Daoy (cell line): ENCODE results near the gene GREM1. TPM values are rescaled to one million over a fixed set of nuclear protein-coding genes. Genes with fewer than 3 reads are reported as not detected.

Source experiments
- DNase-seq: peaks from one replicate; pipeline ENCODE4 v3.0.0-alpha.2; 2015; ENCODE audit warnings: low read depth
- total RNA-seq: library from RNA; depleted of rRNA; stranded (reverse); fragments of >200 nt; shearing (Covaris generic); gene quantifications from 2 replicates; pipeline ENCODE4 v1.2.3, GENCODE V29; 2014

Gene GREM1
- total RNA-seq, 1 experiment from 2014 or later = 34.4 TPM

DNA sequence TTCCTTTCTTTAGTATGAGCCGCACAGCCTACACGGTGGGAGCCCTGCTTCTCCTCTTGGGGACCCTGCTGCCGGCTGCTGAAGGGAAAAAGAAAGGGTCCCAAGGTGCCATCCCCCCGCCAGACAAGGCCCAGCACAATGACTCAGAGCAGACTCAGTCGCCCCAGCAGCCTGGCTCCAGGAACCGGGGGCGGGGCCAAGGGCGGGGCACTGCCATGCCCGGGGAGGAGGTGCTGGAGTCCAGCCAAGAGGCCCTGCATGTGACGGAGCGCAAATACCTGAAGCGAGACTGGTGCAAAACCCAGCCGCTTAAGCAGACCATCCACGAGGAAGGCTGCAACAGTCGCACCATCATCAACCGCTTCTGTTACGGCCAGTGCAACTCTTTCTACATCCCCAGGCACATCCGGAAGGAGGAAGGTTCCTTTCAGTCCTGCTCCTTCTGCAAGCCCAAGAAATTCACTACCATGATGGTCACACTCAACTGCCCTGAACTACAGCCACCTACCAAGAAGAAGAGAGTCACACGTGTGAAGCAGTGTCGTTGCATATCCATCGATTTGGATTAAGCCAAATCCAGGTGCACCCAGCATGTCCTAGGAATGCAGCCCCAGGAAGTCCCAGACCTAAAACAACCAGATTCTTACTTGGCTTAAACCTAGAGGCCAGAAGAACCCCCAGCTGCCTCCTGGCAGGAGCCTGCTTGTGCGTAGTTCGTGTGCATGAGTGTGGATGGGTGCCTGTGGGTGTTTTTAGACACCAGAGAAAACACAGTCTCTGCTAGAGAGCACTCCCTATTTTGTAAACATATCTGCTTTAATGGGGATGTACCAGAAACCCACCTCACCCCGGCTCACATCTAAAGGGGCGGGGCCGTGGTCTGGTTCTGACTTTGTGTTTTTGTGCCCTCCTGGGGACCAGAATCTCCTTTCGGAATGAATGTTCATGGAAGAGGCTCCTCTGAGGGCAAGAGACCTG is 13.2 kb downstream of the GREM1 start:
- DNase-seq = peak; percentile 41

DNA sequence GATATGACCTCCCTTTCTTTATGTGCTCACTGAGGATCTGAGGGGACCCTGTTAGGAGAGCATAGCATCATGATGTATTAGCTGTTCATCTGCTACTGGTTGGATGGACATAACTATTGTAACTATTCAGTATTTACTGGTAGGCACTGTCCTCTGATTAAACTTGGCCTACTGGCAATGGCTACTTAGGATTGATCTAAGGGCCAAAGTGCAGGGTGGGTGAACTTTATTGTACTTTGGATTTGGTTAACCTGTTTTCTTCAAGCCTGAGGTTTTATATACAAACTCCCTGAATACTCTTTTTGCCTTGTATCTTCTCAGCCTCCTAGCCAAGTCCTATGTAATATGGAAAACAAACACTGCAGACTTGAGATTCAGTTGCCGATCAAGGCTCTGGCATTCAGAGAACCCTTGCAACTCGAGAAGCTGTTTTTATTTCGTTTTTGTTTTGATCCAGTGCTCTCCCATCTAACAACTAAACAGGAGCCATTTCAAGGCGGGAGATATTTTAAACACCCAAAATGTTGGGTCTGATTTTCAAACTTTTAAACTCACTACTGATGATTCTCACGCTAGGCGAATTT is 14.9 kb downstream of the GREM1 start:
- DNase-seq = no peak

DNA sequence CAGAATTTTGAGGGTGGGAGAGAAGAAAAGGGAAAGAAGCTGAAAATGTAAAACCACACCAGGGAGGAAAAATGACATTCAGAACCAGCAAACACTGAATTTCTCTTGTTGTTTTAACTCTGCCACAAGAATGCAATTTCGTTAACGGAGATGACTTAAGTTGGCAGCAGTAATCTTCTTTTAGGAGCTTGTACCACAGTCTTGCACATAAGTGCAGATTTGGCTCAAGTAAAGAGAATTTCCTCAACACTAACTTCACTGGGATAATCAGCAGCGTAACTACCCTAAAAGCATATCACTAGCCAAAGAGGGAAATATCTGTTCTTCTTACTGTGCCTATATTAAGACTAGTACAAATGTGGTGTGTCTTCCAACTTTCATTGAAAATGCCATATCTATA is 15.5 kb downstream of the GREM1 start:
- peak; percentile 16 for DNase-seq

DNA sequence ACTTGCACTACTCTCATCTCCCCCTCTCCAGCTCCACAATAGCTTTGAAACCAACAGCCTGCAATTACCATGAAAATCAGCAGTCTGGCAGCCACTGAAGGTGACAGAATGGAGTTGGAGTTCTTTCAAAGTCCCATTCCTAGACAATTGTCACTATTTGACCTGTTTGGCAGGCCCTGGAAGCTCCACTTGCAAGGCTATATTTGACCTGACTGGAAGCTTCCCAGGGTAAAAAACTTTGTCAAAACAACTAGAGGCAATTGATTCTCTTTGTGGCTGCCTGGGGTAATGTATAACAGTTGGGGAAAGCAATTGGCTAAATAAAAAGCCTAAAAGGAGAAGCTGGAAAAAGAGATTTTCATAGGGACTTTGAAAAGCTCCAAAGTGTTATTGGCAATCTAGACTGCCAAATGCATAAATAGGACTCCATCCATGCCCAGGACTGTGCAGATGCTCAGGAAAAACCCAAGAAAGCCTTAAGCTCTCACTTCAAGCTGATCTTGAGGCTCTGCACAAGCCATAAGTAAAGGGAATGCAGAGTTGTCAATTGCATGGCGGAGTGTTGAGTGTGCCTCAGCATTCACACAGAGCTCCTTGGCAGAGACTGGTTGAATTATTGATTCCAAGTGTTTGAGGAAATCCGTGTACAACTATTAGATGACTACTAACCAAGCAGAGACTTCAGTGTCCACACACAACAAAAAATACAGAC is 18.3 kb downstream of the GREM1 start:
- no peak for DNase-seq

DNA sequence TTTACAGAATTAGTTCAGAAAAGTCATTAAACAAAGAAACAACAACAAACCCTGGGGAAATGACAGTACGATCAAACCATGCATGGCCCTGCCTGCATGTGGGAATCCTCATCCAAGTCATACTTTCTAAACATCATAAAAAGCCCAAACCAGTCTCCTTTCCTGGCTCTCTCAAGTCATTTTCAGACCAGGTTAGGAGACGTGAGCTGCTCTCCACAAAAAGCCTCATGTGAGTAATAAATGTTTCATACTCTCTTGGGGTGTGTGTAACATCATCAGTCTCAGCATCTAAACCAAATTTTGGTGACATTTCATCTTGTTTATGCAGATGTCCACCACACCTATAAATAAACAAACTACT is 18.9 kb downstream of the GREM1 start:
- DNase-seq = no peak

DNA sequence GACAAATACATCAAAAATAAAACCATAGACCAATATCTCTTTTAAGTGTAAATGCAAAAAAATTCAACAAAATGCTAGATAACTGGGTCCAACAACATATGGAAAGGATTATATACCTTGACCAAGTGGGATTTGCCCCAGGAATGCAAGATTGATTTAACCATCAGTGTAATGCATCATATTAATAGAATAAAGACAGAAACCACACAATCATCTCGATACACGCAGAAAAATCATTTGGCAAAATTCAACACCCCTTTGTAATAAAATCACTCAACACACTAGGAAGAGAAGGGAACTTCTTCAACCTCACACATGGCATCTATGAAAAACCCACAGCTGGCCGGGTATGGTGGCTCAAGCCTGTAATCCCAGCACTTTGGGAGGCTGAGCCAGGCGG is 19.5 kb downstream of the GREM1 start:
- DNase-seq = no peak

DNA sequence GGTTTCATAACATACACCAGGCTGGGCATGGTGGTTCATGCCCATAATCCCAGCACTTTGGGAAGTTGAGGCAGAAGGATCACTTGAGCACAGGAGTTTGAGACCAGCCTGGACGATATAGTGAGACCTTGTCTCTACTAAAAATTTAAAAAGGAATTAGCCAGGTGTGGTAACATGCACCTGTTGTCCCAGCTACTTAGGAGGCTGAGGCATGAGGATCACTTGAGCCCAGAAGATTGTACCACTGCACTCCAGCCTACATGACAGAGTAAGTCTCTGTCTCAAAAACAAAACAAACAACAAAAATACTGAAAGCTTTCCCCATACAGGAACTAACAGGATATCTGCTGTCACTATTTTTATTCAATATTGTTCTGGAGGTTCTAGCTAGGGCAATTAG is 20.9 kb downstream of the GREM1 start:
- no peak for DNase-seq

DNA sequence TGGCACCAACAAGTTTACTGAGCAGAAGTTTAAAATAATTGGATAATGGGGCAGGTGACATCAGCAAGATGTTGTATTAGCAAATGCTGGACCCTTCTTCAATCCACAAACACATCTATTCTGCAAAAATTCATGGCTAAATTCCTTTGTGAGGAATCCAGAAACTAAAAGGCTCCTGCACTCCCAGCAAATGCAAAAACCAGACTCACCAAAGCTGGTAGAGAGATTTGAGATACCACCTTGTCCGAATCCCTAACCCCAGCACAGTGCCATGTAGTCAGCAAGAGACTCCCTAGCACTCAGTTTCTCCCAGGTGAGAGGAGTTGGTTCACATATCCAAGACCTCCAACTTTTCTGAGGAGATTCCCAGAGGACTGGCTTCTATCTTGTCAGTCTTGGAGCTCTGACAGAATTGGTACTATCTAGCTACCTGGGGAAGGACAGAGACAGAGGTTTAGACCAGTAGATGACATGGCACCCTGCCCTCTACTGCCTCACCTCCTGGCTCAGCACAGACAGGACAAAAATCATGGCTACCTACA is 21.8 kb downstream of the GREM1 start:
- DNase-seq = no peak

DNA sequence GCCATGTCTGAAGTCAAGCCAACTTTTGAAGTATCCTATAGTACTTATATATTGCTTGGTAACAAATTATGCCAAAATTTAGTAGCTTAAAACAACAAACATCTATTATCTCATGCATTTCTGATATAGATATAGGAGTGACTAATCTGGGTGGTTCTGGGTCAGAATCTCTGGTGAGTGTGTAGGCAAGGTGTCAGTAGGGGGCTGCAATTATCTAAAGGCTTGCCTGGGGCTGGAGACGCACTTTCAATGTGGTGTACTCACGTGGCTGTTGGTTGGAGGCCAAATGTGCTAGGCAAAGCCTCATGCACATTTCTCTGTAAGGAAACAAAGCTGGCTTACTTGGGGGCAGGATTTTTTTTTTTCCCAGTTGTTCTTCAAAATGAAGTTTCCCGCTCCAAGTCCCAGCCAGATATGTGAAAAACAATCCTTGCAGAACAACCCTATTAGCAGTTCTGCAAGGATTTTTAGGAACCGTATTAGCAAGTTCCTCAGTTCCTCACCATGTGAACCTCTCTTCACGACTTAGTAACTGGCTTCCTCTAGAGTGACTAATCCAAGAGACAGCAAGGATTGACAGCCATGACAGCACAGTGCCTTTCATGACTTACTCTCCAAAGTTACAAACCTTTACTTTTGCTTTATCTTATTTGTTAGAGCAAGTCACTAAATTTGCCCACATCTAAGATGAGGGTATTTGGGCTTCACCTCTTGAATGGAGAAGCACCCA is 25.8 kb downstream of the GREM1 start:
- DNase-seq = peak; percentile 91

DNA sequence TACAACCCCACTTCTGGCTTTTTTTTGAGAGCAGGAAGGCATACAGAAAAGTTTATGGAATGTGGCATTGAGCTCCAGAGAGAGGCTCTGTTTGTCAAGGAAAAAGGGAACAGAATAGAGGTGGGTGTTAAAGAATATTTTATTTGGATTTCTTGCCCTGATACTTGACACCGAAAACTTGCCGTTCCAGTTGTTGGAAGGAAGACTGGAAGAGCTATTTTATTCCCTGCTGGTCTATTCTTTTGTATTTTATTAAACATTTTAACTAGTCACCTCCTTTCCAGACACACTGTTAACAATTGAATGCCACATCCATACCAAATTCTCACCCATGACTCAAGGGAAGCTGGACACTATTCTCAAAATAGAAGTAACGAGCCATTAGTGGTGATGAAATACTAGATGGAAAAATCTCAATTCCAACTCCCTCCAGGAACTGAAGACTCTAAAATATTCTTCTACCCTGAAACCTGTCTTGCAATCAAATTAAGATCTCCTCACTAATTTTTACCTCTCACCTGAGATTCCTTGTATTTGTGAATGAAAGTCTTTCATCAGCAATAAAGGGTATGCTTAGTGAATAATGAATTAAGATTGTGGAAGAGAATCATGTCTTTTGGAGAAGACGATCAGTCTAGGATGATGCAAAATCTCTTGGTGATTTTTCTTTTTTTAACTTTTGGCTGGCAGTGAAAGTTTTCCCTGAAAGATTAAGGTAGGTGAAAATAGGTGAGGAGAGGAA is 28.5 kb downstream of the GREM1 start:
- no peak for DNase-seq

DNA sequence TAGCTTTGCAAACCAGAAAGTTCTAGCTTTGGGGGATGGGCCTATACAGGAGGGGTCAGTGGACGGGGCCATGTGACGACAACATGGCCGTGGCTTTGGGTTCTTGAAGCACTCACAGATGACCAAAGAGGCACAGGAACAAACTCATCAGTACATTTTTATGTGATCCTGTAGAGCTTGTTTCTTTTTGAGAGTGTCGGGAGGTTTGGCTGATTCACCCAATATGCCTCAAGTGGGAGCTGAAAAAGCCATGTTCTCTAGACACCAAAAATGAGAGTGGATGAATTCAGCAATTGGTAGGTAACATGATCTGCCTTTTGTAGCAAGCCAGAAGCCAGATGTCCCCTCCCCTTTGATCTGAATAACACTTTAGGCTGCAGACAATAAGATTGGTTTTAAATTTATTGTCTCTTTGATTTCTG is 30.1 kb downstream of the GREM1 start:
- DNase-seq = no peak

DNA sequence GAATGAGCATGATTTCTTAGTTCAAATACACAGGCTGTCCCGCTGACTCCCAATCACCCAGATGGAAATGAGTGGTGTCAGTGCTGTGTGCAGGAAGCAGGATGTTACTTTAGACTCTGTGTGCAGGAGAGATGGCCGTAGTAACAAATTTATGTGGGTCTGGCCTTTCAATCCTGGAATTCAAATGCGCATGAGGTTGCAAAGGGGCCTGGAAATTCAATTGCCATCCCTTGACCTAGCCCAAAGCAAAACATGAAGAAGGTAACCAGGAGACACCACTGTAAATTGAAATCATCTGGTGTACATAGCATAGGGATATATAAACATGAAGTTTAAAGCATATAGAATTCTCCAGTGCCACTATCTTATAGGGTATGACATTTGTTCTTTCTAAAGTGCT is 33.2 kb downstream of the GREM1 start:
- DNase-seq = no peak

DNA sequence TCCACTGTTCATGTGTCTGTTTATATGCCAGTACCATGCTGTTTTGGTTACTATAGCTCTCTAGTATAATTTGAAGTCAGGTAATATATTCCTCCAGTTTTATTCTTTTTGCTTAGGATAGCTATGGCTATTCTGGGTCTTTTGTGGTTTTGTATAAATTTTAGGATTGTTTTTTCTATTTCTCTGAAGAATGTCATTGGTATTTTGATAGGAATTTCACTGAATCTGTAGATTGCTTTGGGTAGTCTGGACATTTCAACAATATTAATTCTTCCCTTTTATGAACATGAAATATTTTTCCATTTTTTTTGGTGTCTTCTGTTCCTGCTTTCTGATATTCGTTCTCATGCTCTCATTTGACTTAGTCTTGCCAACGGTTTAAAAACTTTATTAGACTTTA is 39.6 kb downstream of the GREM1 start:
- DNase-seq = no peak

DNA sequence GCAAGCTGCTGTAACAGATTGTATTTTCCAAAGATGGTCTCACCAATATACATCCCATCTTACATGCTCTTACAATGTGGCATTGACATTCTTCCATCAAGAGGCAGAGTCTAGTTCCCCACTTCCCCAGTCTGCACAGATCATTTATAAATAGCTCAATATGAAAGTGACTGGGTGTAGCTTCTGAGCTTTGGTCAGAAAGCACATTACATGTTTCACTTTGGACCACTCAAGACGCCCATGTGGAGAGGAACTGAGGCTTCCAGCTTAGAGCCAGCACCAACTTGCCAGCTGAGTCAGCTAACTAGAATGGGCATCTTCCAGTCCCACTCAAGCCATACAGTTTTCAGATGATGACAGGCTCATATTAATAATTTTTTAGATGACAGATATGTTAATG is 45.5 kb downstream of the GREM1 start:
- DNase-seq = no peak

DNA sequence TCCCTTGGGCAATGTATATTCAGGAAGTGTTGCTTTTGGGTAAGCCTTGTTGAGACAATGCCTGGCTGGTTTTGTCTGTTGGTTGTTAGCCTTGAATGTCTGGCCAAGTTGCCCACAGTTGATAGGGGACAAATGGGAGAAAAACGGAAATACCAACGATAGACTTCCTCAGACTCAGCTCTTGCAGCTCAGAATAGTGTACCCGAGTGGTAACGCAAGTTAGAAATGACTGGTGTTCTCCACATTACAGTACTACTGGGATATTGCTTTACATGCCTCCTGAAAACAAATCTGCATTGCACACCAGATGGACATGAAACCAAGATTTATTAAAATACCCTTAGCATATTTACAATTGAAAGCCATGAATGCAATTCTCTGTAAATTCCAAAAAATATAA is 47.4 kb downstream of the GREM1 start:
- no peak for DNase-seq

DNA sequence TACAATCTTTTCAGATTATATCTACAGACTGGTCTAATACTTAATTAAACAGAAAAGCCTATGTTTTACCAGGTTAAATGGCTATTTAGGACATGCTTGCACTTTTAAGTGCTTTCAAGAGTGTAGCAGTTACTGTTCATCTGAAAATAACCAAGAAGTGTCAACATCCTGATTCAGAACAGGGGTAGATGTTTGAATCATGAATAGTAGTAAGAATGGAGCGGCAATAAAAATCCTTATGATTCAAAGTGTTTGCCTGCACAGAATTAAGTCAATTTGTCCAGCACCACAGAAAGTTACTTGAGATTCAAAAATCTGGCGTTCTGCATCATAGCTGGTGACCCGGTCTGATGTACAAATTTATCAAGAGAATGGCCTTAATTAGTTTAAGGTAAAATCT is 48.3 kb downstream of the GREM1 start:
- no peak for DNase-seq

DNA sequence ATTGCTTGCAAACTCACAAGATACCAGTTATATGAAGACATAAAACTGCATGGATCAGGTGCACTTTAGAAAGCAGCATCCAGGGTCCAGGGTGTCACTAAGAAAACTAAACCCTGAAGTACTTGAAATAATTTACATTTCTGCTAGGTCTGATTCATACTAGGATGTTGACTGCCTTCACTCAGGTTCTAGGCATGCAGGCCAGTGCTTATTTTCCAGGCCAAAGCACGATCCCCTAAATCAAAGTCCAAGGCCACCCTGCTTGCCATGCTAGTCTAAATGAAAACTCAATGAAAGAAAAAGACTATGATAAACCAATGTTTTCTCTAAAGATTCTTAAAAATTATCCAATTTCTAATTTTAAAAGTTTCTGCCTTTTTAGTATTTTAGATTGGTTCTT is 49.4 kb downstream of the GREM1 start:
- DNase-seq = no peak

DNA sequence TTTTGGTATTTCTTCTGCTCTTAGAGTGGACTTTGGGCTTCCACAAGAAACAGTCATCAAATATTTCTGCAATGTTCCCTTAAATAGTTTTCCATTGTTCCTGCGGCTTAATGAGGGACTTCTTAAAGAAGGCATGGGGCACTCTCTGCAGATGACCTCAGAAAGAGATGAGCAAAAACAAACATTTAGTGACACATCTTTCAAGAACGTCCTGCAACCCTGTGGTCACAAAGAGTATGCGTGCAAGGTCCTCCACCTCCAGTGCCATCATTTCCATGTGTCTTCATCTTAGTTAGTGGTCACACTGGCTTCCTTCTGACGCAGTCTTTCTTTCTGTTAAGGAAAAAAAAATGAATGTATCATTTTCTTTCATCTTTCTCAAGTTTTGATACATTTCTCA is 56.2 kb downstream of the GREM1 start:
- DNase-seq = peak; percentile 87

DNA sequence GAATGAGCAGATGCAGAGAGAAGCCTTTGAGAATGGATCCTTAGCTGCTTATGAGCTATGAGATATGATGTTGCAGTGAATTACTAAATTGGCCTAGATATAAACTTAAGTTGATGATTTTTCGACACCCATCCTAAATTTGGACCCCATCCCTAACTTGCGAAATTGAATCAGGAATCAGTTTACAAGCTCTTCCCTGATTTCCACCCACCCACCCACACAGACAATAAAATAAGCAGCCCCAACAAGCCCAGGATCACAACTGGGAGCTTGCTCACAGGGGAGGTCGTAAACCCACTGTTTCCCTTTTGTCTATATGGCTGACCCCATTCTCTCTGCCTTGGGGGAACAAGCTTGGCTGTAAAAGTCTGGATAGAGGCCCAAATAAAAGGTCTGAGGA is 57.3 kb downstream of the GREM1 start:
- DNase-seq = no peak

DNA sequence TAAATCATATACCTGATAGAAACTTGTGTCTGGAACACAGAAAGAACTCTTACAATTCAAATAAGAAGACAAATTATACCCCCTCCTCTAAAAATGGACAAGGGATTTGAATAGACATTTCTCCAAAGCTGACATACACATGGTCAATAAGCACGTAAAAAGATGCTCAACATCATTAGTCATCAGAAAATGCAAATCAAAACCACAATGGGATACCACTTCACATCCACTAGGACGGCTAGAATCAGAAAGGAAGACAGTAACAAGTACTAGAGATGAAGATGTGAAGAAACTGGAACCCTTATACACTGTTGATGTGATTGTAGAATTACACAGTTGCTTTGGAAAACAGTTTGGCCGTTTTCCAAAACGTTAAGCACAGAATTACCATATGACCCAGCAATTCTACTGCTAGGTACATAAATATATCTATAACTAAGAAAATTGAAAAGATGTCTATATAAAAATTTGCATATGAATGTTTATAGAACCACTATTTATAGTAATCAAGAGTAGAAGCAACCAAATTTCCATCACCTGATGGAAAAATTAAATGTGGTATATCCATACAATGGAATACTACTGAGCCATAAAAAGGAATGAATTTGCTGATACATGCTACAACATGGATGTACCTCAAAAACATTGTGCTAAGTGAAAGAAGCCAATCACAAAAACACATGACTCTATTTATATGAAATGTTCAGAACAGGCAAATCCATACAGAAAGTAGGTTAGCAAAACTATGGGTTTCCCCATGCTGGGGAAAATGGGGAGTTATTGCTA is 60.8 kb downstream of the GREM1 start:
- DNase-seq = no peak
